ENCODE results near the gene KRT85. TPM values are rescaled to one million over a fixed set of nuclear protein-coding genes. Genes with fewer than 3 reads are reported as not detected.

The KRT85 gene
- polyA plus RNA-seq, 2 of the 4 experiments (the other 2 are of a cell fraction), result 3.7 TPM; not detected in 1

DNA sequence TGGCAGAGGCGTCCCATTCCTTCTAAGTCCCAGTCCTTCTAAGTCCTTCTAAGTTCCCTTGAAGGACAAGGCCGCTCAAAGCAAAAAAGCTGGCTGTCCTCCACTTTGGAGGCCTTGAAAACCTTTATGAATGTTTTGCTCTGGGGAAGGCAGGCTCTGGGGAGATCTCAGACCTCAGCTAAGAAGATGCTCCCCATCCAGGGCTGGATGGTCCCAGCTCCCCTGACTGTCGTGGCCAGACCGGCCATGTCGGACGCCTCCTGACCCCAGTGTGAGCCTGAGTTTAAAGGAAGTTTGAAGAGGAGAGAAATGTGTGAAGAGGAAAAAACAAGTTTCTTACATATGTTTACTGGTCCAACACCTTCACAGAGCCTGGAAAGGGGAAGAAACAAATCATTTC, 12.3 kb upstream of the KRT85 start:
- WGBS (ENCODE audit: missing lambda C conversion rate), result 89% methylated on average over 6 of the region's 6 CpGs
- H3K4me1 ChIP-seq, result no peaks in the 10 kb centered on the region
- ChIA-PET CTCF (interaction anchor here (0.7 to 46.1 kb wide), 19 partner anchors 10 to 494 kb away, joined by 3 to 1221 read pairs (median 5); no protein-coding TSS in a partner anchor), POLR2A (no interaction called here)
- 0 out of 6 replicates have a peak, but pooled peaks of 1 of the 2 experiments have one; percentile 19 for ATAC-seq
- no peak for DNase-seq (ENCODE audit: low read depth in 1 of 2, low spot score in 1 of 2)
- no peak overlapping the region for H3K4me3 ChIP-seq
- H3K9me3 ChIP-seq, result no peaks in the 10 kb centered on the region
- H3K27ac ChIP-seq, result no peak overlapping the region
- no peak for FAIRE-seq
- no peak overlapping the region for H3K4me2 ChIP-seq
- TF ChIP-seq SMC3 (IDR thresholded peaks at IDR 0.05), result no peak
- no peak for TF ChIP-seq KDM1A (IDR thresholded peaks at IDR 0.05; ENCODE audit: low read depth)
- no peak for TF ChIP-seq PHF8 (IDR thresholded peaks at IDR 0.05; ENCODE audit: borderline replicate concordance, low read depth)
- no peak for TF ChIP-seq FOXS1 (CRISPR knock-in tag; IDR thresholded peaks at IDR 0.05)
- no peak for TF ChIP-seq ZSCAN20 (CRISPR knock-in tag; IDR thresholded peaks at IDR 0.05)
- TF ChIP-seq FOSL2 (IDR thresholded peaks at IDR 0.05), result no peak
- no peak for TF ChIP-seq FOSL2 (CRISPR knock-in tag; IDR thresholded peaks at IDR 0.05)
- no peak for TF ChIP-seq CBX8 (IDR thresholded peaks at IDR 0.05)
- TF ChIP-seq HOXB5 (CRISPR knock-in tag; IDR thresholded peaks at IDR 0.05), result no peak
- TF ChIP-seq, protein P1, sequence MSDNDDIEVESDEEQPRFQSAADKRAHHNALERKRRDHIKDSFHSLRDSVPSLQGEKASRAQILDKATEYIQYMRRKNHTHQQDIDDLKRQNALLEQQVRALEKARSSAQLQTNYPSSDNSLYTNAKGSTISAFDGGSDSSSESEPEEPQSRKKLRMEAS (IDR thresholded peaks at IDR 0.05), result no peak
- TF ChIP-seq RNF2 (IDR thresholded peaks at IDR 0.05; ENCODE audit: borderline replicate concordance, low read depth), result no peak
- TF ChIP-seq HOXB13 (CRISPR knock-in tag; IDR thresholded peaks at IDR 0.05; ENCODE audit: low read depth), result no peak
- TF ChIP-seq, protein P2, sequence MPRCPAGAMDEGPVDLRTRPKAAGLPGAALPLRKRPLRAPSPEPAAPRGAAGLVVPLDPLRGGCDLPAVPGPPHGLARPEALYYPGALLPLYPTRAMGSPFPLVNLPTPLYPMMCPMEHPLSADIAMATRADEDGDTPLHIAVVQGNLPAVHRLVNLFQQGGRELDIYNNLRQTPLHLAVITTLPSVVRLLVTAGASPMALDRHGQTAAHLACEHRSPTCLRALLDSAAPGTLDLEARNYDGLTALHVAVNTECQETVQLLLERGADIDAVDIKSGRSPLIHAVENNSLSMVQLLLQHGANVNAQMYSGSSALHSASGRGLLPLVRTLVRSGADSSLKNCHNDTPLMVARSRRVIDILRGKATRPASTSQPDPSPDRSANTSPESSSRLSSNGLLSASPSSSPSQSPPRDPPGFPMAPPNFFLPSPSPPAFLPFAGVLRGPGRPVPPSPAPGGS (IDR thresholded peaks at IDR 0.05), result no peak
- no peak for TF ChIP-seq RCOR1 (IDR thresholded peaks at IDR 0.05; ENCODE audit: low read depth, low read length)
- TF ChIP-seq, protein P3, sequence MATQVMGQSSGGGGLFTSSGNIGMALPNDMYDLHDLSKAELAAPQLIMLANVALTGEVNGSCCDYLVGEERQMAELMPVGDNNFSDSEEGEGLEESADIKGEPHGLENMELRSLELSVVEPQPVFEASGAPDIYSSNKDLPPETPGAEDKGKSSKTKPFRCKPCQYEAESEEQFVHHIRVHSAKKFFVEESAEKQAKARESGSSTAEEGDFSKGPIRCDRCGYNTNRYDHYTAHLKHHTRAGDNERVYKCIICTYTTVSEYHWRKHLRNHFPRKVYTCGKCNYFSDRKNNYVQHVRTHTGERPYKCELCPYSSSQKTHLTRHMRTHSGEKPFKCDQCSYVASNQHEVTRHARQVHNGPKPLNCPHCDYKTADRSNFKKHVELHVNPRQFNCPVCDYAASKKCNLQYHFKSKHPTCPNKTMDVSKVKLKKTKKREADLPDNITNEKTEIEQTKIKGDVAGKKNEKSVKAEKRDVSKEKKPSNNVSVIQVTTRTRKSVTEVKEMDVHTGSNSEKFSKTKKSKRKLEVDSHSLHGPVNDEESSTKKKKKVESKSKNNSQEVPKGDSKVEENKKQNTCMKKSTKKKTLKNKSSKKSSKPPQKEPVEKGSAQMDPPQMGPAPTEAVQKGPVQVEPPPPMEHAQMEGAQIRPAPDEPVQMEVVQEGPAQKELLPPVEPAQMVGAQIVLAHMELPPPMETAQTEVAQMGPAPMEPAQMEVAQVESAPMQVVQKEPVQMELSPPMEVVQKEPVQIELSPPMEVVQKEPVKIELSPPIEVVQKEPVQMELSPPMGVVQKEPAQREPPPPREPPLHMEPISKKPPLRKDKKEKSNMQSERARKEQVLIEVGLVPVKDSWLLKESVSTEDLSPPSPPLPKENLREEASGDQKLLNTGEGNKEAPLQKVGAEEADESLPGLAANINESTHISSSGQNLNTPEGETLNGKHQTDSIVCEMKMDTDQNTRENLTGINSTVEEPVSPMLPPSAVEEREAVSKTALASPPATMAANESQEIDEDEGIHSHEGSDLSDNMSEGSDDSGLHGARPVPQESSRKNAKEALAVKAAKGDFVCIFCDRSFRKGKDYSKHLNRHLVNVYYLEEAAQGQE (IDR thresholded peaks at IDR 0.05), result no peak
- no peak for TF ChIP-seq CBX2 (IDR thresholded peaks at IDR 0.05; ENCODE audit: borderline replicate concordance, low read depth)
- no peak for TF ChIP-seq RFX5 (IDR thresholded peaks at IDR 0.05)
- TF ChIP-seq, protein P4, sequence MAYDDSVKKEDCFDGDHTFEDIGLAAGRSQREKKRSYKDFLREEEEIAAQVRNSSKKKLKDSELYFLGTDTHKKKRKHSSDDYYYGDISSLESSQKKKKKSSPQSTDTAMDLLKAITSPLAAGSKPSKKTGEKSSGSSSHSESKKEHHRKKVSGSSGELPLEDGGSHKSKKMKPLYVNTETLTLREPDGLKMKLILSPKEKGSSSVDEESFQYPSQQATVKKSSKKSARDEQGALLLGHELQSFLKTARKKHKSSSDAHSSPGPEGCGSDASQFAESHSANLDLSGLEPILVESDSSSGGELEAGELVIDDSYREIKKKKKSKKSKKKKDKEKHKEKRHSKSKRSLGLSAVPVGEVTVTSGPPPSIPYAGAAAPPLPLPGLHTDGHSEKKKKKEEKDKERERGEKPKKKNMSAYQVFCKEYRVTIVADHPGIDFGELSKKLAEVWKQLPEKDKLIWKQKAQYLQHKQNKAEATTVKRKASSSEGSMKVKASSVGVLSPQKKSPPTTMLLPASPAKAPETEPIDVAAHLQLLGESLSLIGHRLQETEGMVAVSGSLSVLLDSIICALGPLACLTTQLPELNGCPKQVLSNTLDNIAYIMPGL (CRISPR knock-in tag; IDR thresholded peaks at IDR 0.05; ENCODE audit: borderline replicate concordance), result no peak

DNA sequence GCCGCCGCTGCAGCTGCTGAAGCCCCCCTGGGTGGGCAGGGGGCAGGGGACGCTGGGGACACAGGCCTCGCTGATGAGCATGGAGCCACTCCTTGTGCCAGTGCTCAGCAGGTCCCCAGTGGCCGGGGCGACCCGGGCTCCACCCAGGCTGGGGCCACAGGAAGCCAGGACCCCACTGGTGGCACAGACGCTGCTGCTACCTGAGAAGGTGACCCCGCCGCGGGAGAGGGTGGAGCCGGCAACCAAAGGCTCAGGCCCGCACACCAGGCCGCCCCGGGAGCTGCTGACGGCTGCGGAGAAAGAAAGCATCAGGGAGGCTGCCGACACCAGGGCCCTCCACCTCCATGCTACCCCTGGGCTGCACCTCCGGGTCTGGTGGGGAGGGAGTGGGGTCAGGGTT, 10.8 kb upstream of the KRT85 start:
- CTCF ChIA-PET, result interaction anchor here (1.2 to 46.1 kb wide), 6 partner anchors 13 to 496 kb away, joined by 3 to 1221 read pairs (median 4); no protein-coding TSS in a partner anchor
- no peak overlapping the region for H3K27ac ChIP-seq
- H3K4me1 ChIP-seq, result no peaks in the 10 kb centered on the region
- no peak for DNase-seq (ENCODE audit: low read depth in 1 of 2, low spot score in 1 of 2)
- H3K4me3 ChIP-seq, result no peak overlapping the region
- 88% methylated on average over 19 of the region's 19 CpGs for WGBS (ENCODE audit: missing lambda C conversion rate)
- ATAC-seq, result no peak
- POLR2A ChIA-PET, result no interaction called here
- no peak for FAIRE-seq
- peaks cover 5% of the 10 kb centered on the region; the same call in 1 of the 3 replicates for H3K9me3 ChIP-seq
- no peak overlapping the region for H3K4me2 ChIP-seq
- TF ChIP-seq FOSL2 (IDR thresholded peaks at IDR 0.05), result no peak
- no peak for TF ChIP-seq FOSL2 (CRISPR knock-in tag; IDR thresholded peaks at IDR 0.05)
- TF ChIP-seq SMC3 (IDR thresholded peaks at IDR 0.05), result no peak
- TF ChIP-seq, protein P4 (CRISPR knock-in tag; IDR thresholded peaks at IDR 0.05; ENCODE audit: borderline replicate concordance), result no peak
- no peak for TF ChIP-seq ESRRA (IDR thresholded peaks at IDR 0.05; ENCODE audit: borderline replicate concordance, low read length)
- TF ChIP-seq FOXS1 (CRISPR knock-in tag; IDR thresholded peaks at IDR 0.05), result no peak
- no peak for TF ChIP-seq CHD2 (IDR thresholded peaks at IDR 0.05; ENCODE audit: low read length, partially characterized antibody)
- no peak for TF ChIP-seq MAZ (IDR thresholded peaks at IDR 0.05; ENCODE audit: borderline replicate concordance, low read depth, low read length)
- TF ChIP-seq, protein P5, sequence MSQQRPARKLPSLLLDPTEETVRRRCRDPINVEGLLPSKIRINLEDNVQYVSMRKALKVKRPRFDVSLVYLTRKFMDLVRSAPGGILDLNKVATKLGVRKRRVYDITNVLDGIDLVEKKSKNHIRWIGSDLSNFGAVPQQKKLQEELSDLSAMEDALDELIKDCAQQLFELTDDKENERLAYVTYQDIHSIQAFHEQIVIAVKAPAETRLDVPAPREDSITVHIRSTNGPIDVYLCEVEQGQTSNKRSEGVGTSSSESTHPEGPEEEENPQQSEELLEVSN (IDR thresholded peaks at IDR 0.05; ENCODE audit: borderline replicate concordance, low read depth), result no peak
- TF ChIP-seq, protein P6, sequence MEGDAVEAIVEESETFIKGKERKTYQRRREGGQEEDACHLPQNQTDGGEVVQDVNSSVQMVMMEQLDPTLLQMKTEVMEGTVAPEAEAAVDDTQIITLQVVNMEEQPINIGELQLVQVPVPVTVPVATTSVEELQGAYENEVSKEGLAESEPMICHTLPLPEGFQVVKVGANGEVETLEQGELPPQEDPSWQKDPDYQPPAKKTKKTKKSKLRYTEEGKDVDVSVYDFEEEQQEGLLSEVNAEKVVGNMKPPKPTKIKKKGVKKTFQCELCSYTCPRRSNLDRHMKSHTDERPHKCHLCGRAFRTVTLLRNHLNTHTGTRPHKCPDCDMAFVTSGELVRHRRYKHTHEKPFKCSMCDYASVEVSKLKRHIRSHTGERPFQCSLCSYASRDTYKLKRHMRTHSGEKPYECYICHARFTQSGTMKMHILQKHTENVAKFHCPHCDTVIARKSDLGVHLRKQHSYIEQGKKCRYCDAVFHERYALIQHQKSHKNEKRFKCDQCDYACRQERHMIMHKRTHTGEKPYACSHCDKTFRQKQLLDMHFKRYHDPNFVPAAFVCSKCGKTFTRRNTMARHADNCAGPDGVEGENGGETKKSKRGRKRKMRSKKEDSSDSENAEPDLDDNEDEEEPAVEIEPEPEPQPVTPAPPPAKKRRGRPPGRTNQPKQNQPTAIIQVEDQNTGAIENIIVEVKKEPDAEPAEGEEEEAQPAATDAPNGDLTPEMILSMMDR (IDR thresholded peaks at IDR 0.05), result no peak
- no peak for TF ChIP-seq FOSB (CRISPR knock-in tag; IDR thresholded peaks at IDR 0.05)
- no peak for TF ChIP-seq EP300 (IDR thresholded peaks at IDR 0.05)
- TF ChIP-seq CHD4 (IDR thresholded peaks at IDR 0.05; ENCODE audit: borderline replicate concordance), result no peak
